ENCODE data around the gene MYO1F.

Gene MYO1F

DNA sequence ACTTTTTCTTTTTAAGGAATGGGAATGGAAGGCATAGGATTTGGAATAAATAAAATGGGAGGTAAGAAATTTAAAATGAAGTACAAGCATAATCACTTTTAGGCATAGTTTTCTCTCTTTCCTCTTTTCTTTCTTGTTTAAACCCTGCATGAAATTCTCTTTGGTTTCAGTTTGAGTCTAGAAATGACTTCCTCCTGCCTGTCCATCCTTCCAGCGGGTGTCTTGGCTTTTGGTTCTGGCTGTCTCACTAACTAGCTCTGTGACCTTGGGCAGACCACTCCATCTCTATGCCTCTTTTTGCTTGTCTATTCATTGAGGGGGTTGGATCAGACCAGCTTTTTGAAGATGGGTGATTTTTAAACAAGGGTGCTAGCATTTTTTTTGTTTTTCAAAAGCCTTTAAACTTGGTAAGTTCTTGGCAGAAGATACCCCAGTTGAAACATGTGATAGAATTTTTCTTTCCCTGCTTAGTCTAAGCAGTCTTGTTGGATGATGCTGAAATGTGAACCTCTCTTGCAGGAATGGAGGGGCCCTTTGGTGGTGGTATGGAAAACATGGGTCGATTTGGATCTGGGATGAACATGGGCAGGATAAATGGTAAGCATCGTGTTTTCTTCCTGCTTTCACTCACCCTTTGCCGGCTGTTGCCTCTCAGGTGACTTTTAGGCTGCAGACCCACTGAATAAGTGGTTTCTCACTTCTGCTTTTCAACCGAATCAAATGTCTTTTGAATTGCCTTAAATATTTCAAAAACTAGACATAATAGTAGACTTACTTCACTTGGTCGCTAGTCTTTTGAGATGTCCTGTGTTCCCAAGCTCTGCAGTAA, 103.4 kb downstream of the MYO1F start:
- Histone ChIP-seq H3K27me3 (replicated peaks; ENCODE audit: control insufficient read depth, insufficient read depth, low read length) (no peaks in the 10 kb centered on the region), H3K36me3 (ENCODE audit: control insufficient read depth, insufficient read depth, low read length) (peaks cover 46% of the 10 kb centered on the region)
- no peak for DNase-seq (ENCODE audit: extremely low read depth, insufficient read length)

More for the DNA sequence above, 103.4 kb downstream of the MYO1F start:
- H3K4me3 ChIP-seq (replicated peaks; ENCODE audit: low read depth, low read length): no peak overlapping the region
- TF ChIP-seq, protein P1, sequence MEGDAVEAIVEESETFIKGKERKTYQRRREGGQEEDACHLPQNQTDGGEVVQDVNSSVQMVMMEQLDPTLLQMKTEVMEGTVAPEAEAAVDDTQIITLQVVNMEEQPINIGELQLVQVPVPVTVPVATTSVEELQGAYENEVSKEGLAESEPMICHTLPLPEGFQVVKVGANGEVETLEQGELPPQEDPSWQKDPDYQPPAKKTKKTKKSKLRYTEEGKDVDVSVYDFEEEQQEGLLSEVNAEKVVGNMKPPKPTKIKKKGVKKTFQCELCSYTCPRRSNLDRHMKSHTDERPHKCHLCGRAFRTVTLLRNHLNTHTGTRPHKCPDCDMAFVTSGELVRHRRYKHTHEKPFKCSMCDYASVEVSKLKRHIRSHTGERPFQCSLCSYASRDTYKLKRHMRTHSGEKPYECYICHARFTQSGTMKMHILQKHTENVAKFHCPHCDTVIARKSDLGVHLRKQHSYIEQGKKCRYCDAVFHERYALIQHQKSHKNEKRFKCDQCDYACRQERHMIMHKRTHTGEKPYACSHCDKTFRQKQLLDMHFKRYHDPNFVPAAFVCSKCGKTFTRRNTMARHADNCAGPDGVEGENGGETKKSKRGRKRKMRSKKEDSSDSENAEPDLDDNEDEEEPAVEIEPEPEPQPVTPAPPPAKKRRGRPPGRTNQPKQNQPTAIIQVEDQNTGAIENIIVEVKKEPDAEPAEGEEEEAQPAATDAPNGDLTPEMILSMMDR (IDR thresholded peaks at IDR 0.05; ENCODE audit: insufficient read depth, low read length, poor library complexity, severe bottlenecking): no peak
